ENCODE measurements around the gene PCDHGA2.

Gene PCDHGA2

DNA sequence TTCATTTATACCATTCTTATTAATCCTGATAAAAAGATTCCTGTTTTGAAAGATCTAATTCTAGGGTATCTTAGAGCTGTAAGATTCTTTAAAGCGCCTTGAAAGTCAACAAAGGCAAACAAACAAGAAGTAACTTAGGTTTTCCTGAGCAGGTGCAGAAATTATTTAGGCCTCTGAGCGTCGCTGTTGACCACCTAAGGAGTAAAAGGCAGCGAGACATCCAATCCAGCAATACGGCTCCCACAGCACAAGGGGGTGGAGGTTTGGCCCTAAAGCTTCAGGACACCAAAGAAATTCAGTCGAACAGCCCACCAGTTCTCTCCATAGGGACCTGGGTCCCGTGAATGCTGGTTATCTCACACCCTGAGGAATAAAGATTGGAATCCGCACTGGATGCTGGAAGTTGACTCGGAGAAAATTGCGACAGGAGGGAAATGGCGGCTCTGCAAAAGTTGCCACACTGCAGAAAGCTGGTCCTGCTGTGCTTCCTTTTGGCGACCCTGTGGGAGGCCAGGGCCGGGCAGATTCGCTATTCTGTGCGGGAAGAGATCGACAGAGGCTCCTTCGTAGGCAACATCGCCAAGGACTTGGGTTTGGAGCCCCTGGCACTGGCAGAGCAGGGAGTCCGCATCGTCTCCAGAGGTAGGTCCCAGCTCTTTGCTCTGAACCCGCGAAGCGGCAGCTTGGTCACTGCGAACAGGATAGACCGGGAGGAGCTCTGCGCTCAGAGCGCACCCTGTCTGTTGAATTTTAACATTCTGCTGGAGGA, at the start of gene PCDHGA2:
TSS of gene PCDHGA2 (plus strand) at position 223 of the 769 bp plus-strand sequence.
- peaks cover 20% of the 10 kb centered on the region; the same call in 1 of the 2 replicates for H3K9me3 ChIP-seq (ENCODE audit: control insufficient read depth, insufficient read depth, low read length)
- no peaks in the 10 kb centered on the region for H3F3A ChIP-seq (ENCODE audit: control insufficient read depth, insufficient read depth)
- no peaks in the 10 kb centered on the region for H3K9me2 ChIP-seq (replicated peaks; ENCODE audit: control insufficient read depth, low read length)
- TF ChIP-seq CTCF (IDR thresholded peaks at IDR 0.05; ENCODE audit: low read depth, low read length, poor library complexity, severe bottlenecking) (peak; percentile 61), EZH2phosphoT487 (IDR thresholded peaks at IDR 0.05; ENCODE audit: borderline replicate concordance, low read length) (no peak)
- H3K4me2 ChIP-seq (ENCODE audit: low read length), result peak within 1 kb of the TSS; percentile 27; the same call in 1 of the 2 replicates
- H3K27me3 ChIP-seq (ENCODE audit: control insufficient read depth, low read length), result no peaks in the 10 kb centered on the region
- no peak within 1 kb of the TSS for H3K27ac ChIP-seq (ENCODE audit: low read depth, low read length)
- H3K4me3 ChIP-seq (ENCODE audit: low read length), result peak within 1 kb of the TSS; percentile 18; the same call in 1 of the 2 replicates
- no peaks in the 10 kb centered on the region for H4K20me1 ChIP-seq (ENCODE audit: control insufficient read depth, insufficient read depth, low read depth, low read length)
- H3K79me2 ChIP-seq (ENCODE audit: control insufficient read depth, low read length), result no peaks in the 10 kb centered on the region
- H3K4me1 ChIP-seq (ENCODE audit: control insufficient read depth, low read length), result peaks cover 12% of the 10 kb centered on the region
- H3K36me3 ChIP-seq (ENCODE audit: control insufficient read depth, low read length), result no peaks in the 10 kb centered on the region

DNA sequence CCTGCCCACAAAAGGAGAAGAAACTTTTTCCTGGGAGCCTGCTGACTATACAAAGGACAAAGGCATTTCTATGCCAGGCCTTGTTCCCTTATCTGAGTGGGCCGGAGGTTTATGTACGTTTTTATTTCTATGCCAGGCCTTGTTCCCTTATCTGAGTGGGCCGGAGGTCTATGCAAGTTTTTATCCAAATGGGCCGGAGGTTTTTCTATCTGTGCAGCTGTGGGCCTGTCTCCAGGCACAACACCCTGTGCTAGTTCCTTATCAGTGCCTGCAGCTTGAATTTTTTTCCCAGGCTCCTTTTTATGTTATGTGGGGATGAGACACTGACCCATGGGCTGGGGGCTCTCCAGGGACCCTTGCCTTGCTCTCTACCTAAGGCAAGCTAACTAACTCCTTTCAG, 40.2 kb upstream of the PCDHGA2 start:
- no peak overlapping the region for H3K4me2 ChIP-seq (ENCODE audit: low read length)

DNA sequence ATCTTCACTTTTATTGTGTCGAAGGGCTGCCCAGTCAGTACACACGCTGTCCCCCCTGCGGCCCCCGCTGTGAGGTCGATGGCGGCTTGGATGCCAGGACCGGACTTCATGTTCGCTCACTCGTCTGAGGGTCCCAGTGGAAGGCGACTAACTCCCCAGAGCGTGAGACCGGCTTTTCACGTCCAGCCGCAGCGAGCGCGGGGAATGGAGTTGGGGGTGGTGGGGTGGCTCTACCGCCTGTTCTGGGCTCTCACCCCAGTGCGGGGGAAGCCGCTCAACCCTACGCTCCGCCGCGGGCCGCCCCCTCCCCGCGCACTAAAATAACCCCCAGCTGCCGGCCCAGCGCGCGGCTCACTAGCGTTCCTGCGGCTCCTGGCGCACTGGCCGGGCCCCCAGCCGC, 34.8 kb upstream of the PCDHGA2 start, which contains the start of gene SLC25A2:
TSS of gene SLC25A2 (minus strand) at position 294 of the 400 bp plus-strand sequence. CDS start at position 110, 184 bp downstream.
- Histone ChIP-seq H3K36me3 (ENCODE audit: control insufficient read depth, low read length) (no peaks in the 10 kb centered on the region), H3K4me2 (ENCODE audit: low read length) (no peak within 1 kb of the TSS), H3K79me2 (ENCODE audit: control insufficient read depth, low read length) (peaks cover 7% of the 10 kb centered on the region), H3K9me3 (ENCODE audit: control insufficient read depth, insufficient read depth, low read length) (peaks cover 19% of the 10 kb centered on the region; the same call in 1 of the 2 replicates), H3K27me3 (ENCODE audit: control insufficient read depth, low read length) (no peaks in the 10 kb centered on the region), H3K4me1 (ENCODE audit: control insufficient read depth, low read length) (no peaks in the 10 kb centered on the region), H3F3A (ENCODE audit: control insufficient read depth, insufficient read depth) (no peaks in the 10 kb centered on the region), H4K20me1 (ENCODE audit: control insufficient read depth, insufficient read depth, low read depth, low read length) (no peaks in the 10 kb centered on the region), H3K4me3 (ENCODE audit: low read length) (no peak within 1 kb of the TSS), H3K27ac (ENCODE audit: low read depth, low read length) (no peak within 1 kb of the TSS), H3K9me2 (replicated peaks; ENCODE audit: control insufficient read depth, low read length) (no peaks in the 10 kb centered on the region)
- TF ChIP-seq EZH2phosphoT487 (IDR thresholded peaks at IDR 0.05; ENCODE audit: borderline replicate concordance, low read length) (no peak), CTCF (IDR thresholded peaks at IDR 0.05; ENCODE audit: low read depth, low read length, poor library complexity, severe bottlenecking) (no peak)

More for the DNA sequence above, 40.2 kb upstream of the PCDHGA2 start:
- Histone ChIP-seq H3K27me3 (ENCODE audit: control insufficient read depth, low read length) (no peaks in the 10 kb centered on the region), H3K4me1 (ENCODE audit: control insufficient read depth, low read length) (no peaks in the 10 kb centered on the region), H3K27ac (ENCODE audit: low read depth, low read length) (no peak overlapping the region), H4K20me1 (ENCODE audit: control insufficient read depth, insufficient read depth, low read depth, low read length) (no peaks in the 10 kb centered on the region), H3K9me3 (ENCODE audit: control insufficient read depth, insufficient read depth, low read length) (no peaks in the 10 kb centered on the region; the same call in 1 of the 2 replicates), H3K79me2 (ENCODE audit: control insufficient read depth, low read length) (no peaks in the 10 kb centered on the region), H3K9me2 (replicated peaks; ENCODE audit: control insufficient read depth, low read length) (no peaks in the 10 kb centered on the region), H3F3A (ENCODE audit: control insufficient read depth, insufficient read depth) (no peaks in the 10 kb centered on the region), H3K36me3 (ENCODE audit: control insufficient read depth, low read length) (no peaks in the 10 kb centered on the region), H3K4me3 (ENCODE audit: low read length) (no peak overlapping the region)
- TF ChIP-seq CTCF (IDR thresholded peaks at IDR 0.05; ENCODE audit: low read depth, low read length, poor library complexity, severe bottlenecking) (no peak), EZH2phosphoT487 (IDR thresholded peaks at IDR 0.05; ENCODE audit: borderline replicate concordance, low read length) (no peak)
